ENCODE results near the gene MSH5. TPM values are rescaled to one million over a fixed set of nuclear protein-coding genes. Genes with fewer than 3 reads are reported as not detected.

The MSH5 gene
- total RNA-seq, 1 experiment from 2014 or later = 14.1 TPM

- DNase-seq (ENCODE audit: low read depth) = peak; percentile 87
Measured at GRCh38 chr6:31729515-31729978, 10.3 kb upstream of the MSH5 start.

- peak; percentile 88 for DNase-seq (ENCODE audit: low read depth)
Measured at GRCh38 chr6:31729979-31730630, 9.7 kb upstream of the MSH5 start.

- no peak for DNase-seq (ENCODE audit: low read depth)
Measured at GRCh38 chr6:31730631-31731086, 9.1 kb upstream of the MSH5 start.

GRCh38 chr6:31732029-31732428 lies 7.8 kb upstream of the MSH5 start:
- DNase-seq (ENCODE audit: low read depth) = no peak

- no peak for DNase-seq (ENCODE audit: low read depth)
Measured at GRCh38 chr6:31733734-31734133, 6.1 kb upstream of the MSH5 start.

- DNase-seq (ENCODE audit: low read depth) = no peak
Measured at GRCh38 chr6:31734247-31734820, 5.5 kb upstream of the MSH5 start.

GRCh38 chr6:31734821-31735406 lies 4.9 kb upstream of the MSH5 start:
- DNase-seq (ENCODE audit: low read depth) = peak; percentile 80

GRCh38 chr6:31736021-31736767 lies 3.6 kb upstream of the MSH5 start, which contains the start of gene CLIC1:
Gene CLIC1, minus strand, starts transcription at chr6:31736530. Its CDS starts 230 bp downstream, at chr6:31736300.
- DNase-seq (ENCODE audit: low read depth) = peak; percentile 88

- DNase-seq (ENCODE audit: low read depth) = no peak
Measured at GRCh38 chr6:31736768-31737314, 3.0 kb upstream of the MSH5 start.

- DNase-seq (ENCODE audit: low read depth) = peak; percentile 11
Measured at GRCh38 chr6:31737315-31737990, 2.4 kb upstream of the MSH5 start.

- DNase-seq (ENCODE audit: low read depth) = peak; percentile 89
Measured at GRCh38 chr6:31737991-31738979, 1.5 kb upstream of the MSH5 start.

- no peak for DNase-seq (ENCODE audit: low read depth)
Measured at GRCh38 chr6:31740397-31741223, 805 bp downstream of the MSH5 start.

- DNase-seq (ENCODE audit: low read depth) = no peak
Measured at GRCh38 chr6:31741815-31742214, 2.0 kb downstream of the MSH5 start.

- no peak for DNase-seq (ENCODE audit: low read depth)
Measured at GRCh38 chr6:31742894-31743293, 3.1 kb downstream of the MSH5 start.

GRCh38 chr6:31744422-31744821 lies 4.6 kb downstream of the MSH5 start:
- no peak for DNase-seq (ENCODE audit: low read depth)

- DNase-seq (ENCODE audit: low read depth) = no peak
Measured at GRCh38 chr6:31749301-31750036, 9.7 kb downstream of the MSH5 start.

GRCh38 chr6:31750411-31751022 lies 10.7 kb downstream of the MSH5 start:
- DNase-seq (ENCODE audit: low read depth) = no peak

- DNase-seq (ENCODE audit: low read depth) = peak; percentile 65
Measured at GRCh38 chr6:31752739-31753319, 13.0 kb downstream of the MSH5 start.
